ENCODE results near the gene SCP2.

The SCP2 gene

GRCh38 chr1:53083636-53084588, 156.8 kb downstream of the SCP2 start:
- DNase-seq, result no peak

- DNase-seq, result no peak
Observed at GRCh38 chr1:53084589-53084971, 157.5 kb downstream of the SCP2 start.

- DNase-seq, result no peak
Observed at GRCh38 chr1:53085405-53085804, 158.3 kb downstream of the SCP2 start.

GRCh38 chr1:53086491-53087070, 159.5 kb downstream of the SCP2 start:
- no peak for DNase-seq

- DNase-seq, result no peak
Observed at GRCh38 chr1:53087332-53088285, 160.5 kb downstream of the SCP2 start.

- no peak for DNase-seq
Observed at GRCh38 chr1:53088616-53089300, 161.7 kb downstream of the SCP2 start.

- DNase-seq, result no peak
Observed at GRCh38 chr1:53089478-53090226, 162.6 kb downstream of the SCP2 start.

GRCh38 chr1:53090227-53091147, 163.4 kb downstream of the SCP2 start:
- DNase-seq, result no peak

- DNase-seq, result no peak
Observed at GRCh38 chr1:53091841-53092645, 165.0 kb downstream of the SCP2 start.

GRCh38 chr1:53092659-53093450, 165.8 kb downstream of the SCP2 start:
- DNase-seq, result no peak

- no peak for DNase-seq
Observed at GRCh38 chr1:53093451-53093754, 166.3 kb downstream of the SCP2 start.

GRCh38 chr1:53093778-53094532, 166.9 kb downstream of the SCP2 start:
- no peak for DNase-seq

- no peak for DNase-seq
Observed at GRCh38 chr1:53094533-53094919, 167.4 kb downstream of the SCP2 start.

All from NCI-H1417 (cell line).